WTC11 (cell line): ENCODE data around the gene CHID1. TPM values are rescaled to one million over a fixed set of nuclear protein-coding genes. Genes with fewer than 3 reads are reported as not detected.

Experiments used
- ATAC-seq: fragments of 200-7000 bp; cut with Tn5 transposase; 2 replicates; pipeline ENCODE4 v1.10.0; 2021; ENCODE audit warnings: mild to moderate bottlenecking, moderate library complexity
- CTCF ChIA-PET: fragments of 300-600 bp; sonication (Branson Sonifier 250); formaldehyde crosslinking; loops from one replicate; lab custom pipeline; 2021; ENCODE audit warnings: antibody characterized with exemption; lab: Charles Lee
- POLR2A ChIA-PET: fragments of 350-600 bp; sonication (Branson Sonifier 250); formaldehyde crosslinking; loops from one replicate; lab custom pipeline; 2021; ENCODE audit warnings: antibody characterized with exemption; lab: Charles Lee
- DNase-seq: peaks from one replicate; pipeline ENCODE4 v3.0.0; 2021; ENCODE audit warnings: low spot score
- H3K27ac Mint-ChIP-seq: 2 replicates; pipeline ENCODE4 v1.8.0; 2021; ENCODE audit warnings: mixed read lengths
- H3K27me3 Mint-ChIP-seq: 2 replicates; pipeline ENCODE4 v1.8.0; 2021; ENCODE audit warnings: low read depth, mild to moderate bottlenecking, moderate library complexity, mixed read lengths
- H3K36me3 Mint-ChIP-seq: 2 replicates; pipeline ENCODE4 v1.8.0; 2021; ENCODE audit warnings: mixed read lengths
- H3K4me1 Mint-ChIP-seq: 2 replicates; pipeline ENCODE4 v1.8.0; 2022; ENCODE audit warnings: mixed read lengths
- H3K4me3 Mint-ChIP-seq: 2 replicates; pipeline ENCODE4 v1.8.0; 2021; ENCODE audit warnings: mild to moderate bottlenecking, moderate library complexity, mixed read lengths
- H3K9me3 Mint-ChIP-seq: 2 replicates; pipeline ENCODE4 v1.8.0; 2021; ENCODE audit warnings: mixed read lengths
- CTCF ChIP-seq: fragments of 200-600 bp; IDR thresholded peaks from 2 replicates; pipeline ENCODE4 v1.8.0; 2022; ENCODE audit warnings: antibody characterized with exemption
- ERG ChIP-seq: fragments of 250-450 bp; sonication (Bioruptor Pico); IDR thresholded peaks from 2 replicates; pipeline ENCODE4 v1.8.0; 2021; ENCODE audit warnings: mild to moderate bottlenecking
- ETV6 ChIP-seq: sonication (generic); formaldehyde crosslinking; IDR thresholded peaks from 2 replicates; pipeline ENCODE4 v1.8.1; 2022; ENCODE audit warnings: mild to moderate bottlenecking, missing genetic modification reagents
- FOXP1 ChIP-seq: sonication (generic); formaldehyde crosslinking; IDR thresholded peaks from 2 replicates; pipeline ENCODE4 v1.8.0; 2022; ENCODE audit warnings: missing genetic modification reagents, mild to moderate bottlenecking, moderate library complexity, borderline replicate concordance
- JUN ChIP-seq: sonication (generic); formaldehyde crosslinking; IDR thresholded peaks from 2 replicates; pipeline ENCODE4 v1.8.0; 2023; ENCODE audit warnings: mild to moderate bottlenecking, missing genetic modification reagents
- NFATC4 ChIP-seq: fragments of 250-450 bp; sonication (Bioruptor Pico); IDR thresholded peaks from 2 replicates; pipeline ENCODE4 v1.9.0; 2021; ENCODE audit warnings: mild to moderate bottlenecking
- RELA ChIP-seq: sonication (generic); formaldehyde crosslinking; IDR thresholded peaks from 2 replicates; pipeline ENCODE4 v1.8.1; 2022; ENCODE audit warnings: missing genetic modification reagents, mild to moderate bottlenecking, borderline replicate concordance
- TEAD1 ChIP-seq: sonication (generic); formaldehyde crosslinking; IDR thresholded peaks from 2 replicates; pipeline ENCODE4 v1.8.0; 2022; ENCODE audit warnings: mild to moderate bottlenecking, missing genetic modification reagents
- ZBTB21 ChIP-seq: sonication (generic); formaldehyde crosslinking; IDR thresholded peaks from 2 replicates; pipeline ENCODE4 v1.8.1; 2023; ENCODE audit warnings: mild to moderate bottlenecking, missing genetic modification reagents, borderline replicate concordance
- ZNF423 ChIP-seq: fragments of 250-450 bp; sonication (Bioruptor Pico); IDR thresholded peaks from 2 replicates; pipeline ENCODE4 v2.1.2; 2022; ENCODE audit warnings: mild to moderate bottlenecking, moderate library complexity
- ZNF532 ChIP-seq: fragments of 250-450 bp; sonication (Bioruptor Pico); IDR thresholded peaks from 2 replicates; pipeline ENCODE4 v1.9.0; 2021; ENCODE audit warnings: mild to moderate bottlenecking, borderline replicate concordance
- total RNA-seq: library from RNA; stranded (reverse); gene quantifications from 3 replicates; pipeline ENCODE4 v1.2.3, GENCODE V29; 2021
- TF ChIP-seq, protein P1 (sequence below): fragments of 250-450 bp; sonication (Bioruptor Pico); conservative IDR thresholded peaks from 2 replicates; pipeline ENCODE4 v1.9.0; 2021; ENCODE audit warnings: mild to moderate bottlenecking
- TF ChIP-seq, protein P2 (sequence below): sonication (generic); formaldehyde crosslinking; IDR thresholded peaks from 2 replicates; pipeline ENCODE4 v1.8.0; 2023; ENCODE audit warnings: missing genetic modification reagents, mild to moderate bottlenecking, borderline replicate concordance
- TF ChIP-seq, protein P3 (sequence below): sonication (generic); formaldehyde crosslinking; IDR thresholded peaks from 2 replicates; pipeline ENCODE4 v1.8.0; 2022; ENCODE audit warnings: mild to moderate bottlenecking, missing genetic modification reagents

CHID1 gene
- total RNA-seq, 1 experiment from 2014 or later = 92.8 TPM

- TF ChIP-seq ZNF532 (CRISPR knock-in tag) = no peak
- TF ChIP-seq, protein P1, sequence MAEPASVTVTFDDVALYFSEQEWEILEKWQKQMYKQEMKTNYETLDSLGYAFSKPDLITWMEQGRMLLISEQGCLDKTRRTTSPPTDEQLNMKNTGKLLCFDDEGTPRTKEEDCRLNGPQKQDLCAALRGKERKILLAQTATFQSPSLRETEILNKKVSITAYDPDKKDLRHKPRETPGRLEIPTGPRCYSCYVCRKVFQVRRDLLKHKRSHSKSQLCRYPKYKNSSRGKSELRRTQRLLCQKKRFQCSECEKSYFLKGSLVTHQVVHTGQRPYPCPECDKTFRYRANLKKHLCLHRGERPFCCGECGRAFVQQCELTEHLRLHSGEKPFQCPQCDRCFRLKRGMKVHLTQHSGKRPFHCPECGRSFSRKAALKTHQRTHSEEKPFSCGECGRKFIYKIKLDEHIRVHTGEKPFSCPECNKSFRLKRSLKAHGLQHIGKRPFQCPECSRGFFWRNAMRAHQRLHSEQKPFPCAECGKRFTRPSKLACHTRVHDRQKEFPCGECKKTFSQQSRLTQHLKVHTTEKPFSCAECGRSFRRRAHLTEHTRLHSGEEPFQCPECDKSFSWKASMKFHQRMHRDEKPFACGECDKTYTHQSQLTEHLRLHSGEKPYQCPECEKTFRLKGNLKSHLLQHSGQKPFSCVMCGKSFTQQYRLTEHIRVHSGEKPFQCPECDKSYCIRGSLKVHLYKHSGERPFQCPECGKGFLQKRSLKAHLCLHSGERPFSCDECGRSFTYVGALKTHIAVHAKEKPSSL = no peak
- 0 out of 2 replicates have a peak, but pooled peaks have one; percentile 18 for TF ChIP-seq CTCF
- no peak for TF ChIP-seq JUN
- TF ChIP-seq RELA (CRISPR knock-in tag) = 0 out of 2 replicates have a peak, but pooled peaks have one; percentile 29
- no peak for TF ChIP-seq TEAD1 (CRISPR knock-in tag)
- TF ChIP-seq ETV6 (CRISPR knock-in tag) = no peak
- TF ChIP-seq, protein P2, sequence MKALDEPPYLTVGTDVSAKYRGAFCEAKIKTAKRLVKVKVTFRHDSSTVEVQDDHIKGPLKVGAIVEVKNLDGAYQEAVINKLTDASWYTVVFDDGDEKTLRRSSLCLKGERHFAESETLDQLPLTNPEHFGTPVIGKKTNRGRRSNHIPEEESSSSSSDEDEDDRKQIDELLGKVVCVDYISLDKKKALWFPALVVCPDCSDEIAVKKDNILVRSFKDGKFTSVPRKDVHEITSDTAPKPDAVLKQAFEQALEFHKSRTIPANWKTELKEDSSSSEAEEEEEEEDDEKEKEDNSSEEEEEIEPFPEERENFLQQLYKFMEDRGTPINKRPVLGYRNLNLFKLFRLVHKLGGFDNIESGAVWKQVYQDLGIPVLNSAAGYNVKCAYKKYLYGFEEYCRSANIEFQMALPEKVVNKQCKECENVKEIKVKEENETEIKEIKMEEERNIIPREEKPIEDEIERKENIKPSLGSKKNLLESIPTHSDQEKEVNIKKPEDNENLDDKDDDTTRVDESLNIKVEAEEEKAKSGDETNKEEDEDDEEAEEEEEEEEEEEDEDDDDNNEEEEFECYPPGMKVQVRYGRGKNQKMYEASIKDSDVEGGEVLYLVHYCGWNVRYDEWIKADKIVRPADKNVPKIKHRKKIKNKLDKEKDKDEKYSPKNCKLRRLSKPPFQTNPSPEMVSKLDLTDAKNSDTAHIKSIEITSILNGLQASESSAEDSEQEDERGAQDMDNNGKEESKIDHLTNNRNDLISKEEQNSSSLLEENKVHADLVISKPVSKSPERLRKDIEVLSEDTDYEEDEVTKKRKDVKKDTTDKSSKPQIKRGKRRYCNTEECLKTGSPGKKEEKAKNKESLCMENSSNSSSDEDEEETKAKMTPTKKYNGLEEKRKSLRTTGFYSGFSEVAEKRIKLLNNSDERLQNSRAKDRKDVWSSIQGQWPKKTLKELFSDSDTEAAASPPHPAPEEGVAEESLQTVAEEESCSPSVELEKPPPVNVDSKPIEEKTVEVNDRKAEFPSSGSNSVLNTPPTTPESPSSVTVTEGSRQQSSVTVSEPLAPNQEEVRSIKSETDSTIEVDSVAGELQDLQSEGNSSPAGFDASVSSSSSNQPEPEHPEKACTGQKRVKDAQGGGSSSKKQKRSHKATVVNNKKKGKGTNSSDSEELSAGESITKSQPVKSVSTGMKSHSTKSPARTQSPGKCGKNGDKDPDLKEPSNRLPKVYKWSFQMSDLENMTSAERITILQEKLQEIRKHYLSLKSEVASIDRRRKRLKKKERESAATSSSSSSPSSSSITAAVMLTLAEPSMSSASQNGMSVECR (CRISPR knock-in tag) = no peak
- no peak for TF ChIP-seq ZNF423 (CRISPR knock-in tag)
- TF ChIP-seq, protein P3, sequence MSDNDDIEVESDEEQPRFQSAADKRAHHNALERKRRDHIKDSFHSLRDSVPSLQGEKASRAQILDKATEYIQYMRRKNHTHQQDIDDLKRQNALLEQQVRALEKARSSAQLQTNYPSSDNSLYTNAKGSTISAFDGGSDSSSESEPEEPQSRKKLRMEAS (CRISPR knock-in tag) = no peak
- TF ChIP-seq FOXP1 (CRISPR knock-in tag) = no peak
These were observed 15.9 kb downstream of the CHID1 start (continued) for GRCh38 chr11:894575-895201.

- H3K36me3 Mint-ChIP-seq = peaks cover 2% of the 10 kb centered on the region; the same call in 1 of the 2 replicates
- DNase-seq = no peak
- H3K9me3 Mint-ChIP-seq = no peaks in the 10 kb centered on the region
- H3K4me3 Mint-ChIP-seq = no peak overlapping the region
- H3K27me3 Mint-ChIP-seq = no peaks in the 10 kb centered on the region
- no peak overlapping the region for H3K27ac Mint-ChIP-seq
- ChIA-PET POLR2A (no interaction called here), CTCF (interaction anchor here (0.6 to 2.0 kb wide), 3 partner anchors 28 to 258 kb away, joined by 3 to 5 read pairs (median 3); no protein-coding TSS in a partner anchor)
- no peak for ATAC-seq
- H3K4me1 Mint-ChIP-seq = no peaks in the 10 kb centered on the region
- no peak for TF ChIP-seq ERG
- TF ChIP-seq ZBTB21 (CRISPR knock-in tag) = no peak
- no peak for TF ChIP-seq NFATC4 (CRISPR knock-in tag)
- TF ChIP-seq CTCF = no peak
These were observed 17.5 kb downstream of the CHID1 start for GRCh38 chr11:893008-893654.
